ENCODE data around the gene MAMDC2.

Gene MAMDC2

DNA sequence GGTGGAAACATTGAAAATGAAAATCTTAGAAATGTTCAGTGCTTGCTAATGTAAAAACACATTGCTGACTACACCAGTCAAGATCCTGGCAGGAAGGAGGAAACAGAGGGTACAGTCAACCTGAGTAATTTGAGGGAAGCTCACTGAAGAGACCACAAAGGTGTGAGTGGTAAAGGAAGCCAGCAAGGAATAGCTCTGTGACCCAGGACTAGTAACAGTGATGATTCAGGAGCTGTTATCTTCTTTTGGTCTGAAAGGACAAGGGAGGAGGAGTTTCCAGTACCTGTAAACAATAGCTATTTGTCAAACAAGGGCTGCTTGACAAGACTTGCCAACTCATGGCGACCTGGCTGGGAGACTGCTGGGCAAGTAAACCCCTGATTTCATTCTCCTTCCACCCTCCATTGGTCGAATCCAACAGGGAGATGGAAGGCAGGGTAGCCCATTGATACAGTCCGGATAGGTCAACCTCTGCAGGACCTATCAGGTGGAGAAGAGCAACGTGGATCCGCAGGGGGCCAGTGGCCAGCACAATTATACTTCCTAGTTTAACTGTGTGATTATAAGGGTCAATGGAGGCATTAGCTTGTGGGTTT lies 68.1 kb downstream of the MAMDC2 start:
- Histone ChIP-seq H3K9me3 (ENCODE audit: insufficient read depth, low read depth, low read length) (no peaks in the 10 kb centered on the region), H3K9ac (ENCODE audit: low read depth, low read length) (no peak overlapping the region), H3K4me1 (ENCODE audit: insufficient read depth, low read length) (peaks cover 19% of the 10 kb centered on the region; the same call in 1 of the 2 replicates), H3K27ac (ENCODE audit: low read length) (no peak overlapping the region), H3K4me3 (ENCODE audit: low read length) (no peak overlapping the region), H3K27me3 (ENCODE audit: insufficient read depth, low read length) (no peaks in the 10 kb centered on the region), H3K36me3 (ENCODE audit: insufficient read depth, low read depth, low read length) (no peaks in the 10 kb centered on the region; the same call in 1 of the 2 replicates)

DNA sequence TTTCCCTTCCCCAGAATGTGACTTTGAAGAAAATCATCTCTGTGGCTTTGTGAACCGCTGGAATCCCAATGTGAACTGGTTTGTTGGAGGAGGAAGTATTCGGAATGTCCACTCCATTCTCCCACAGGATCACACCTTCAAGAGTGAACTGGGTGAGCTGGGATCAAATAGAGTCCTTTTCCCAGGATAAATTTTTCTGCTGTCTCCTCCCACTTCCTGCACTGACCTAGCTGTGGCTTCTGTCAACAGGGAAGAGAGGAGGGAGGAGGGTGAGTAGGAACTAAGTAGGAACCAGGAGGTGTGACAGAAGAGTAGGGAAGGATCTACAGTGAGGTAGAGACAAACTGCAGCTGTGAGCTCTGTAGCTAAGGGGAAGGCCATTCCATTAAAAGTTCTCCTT lies 69.3 kb downstream of the MAMDC2 start:
- Histone ChIP-seq H3K4me3 (ENCODE audit: low read length) (no peak overlapping the region), H3K9ac (ENCODE audit: low read depth, low read length) (no peak overlapping the region), H3K27ac (ENCODE audit: low read length) (no peak overlapping the region), H3K4me1 (ENCODE audit: insufficient read depth, low read length) (peaks cover 19% of the 10 kb centered on the region; the same call in 1 of the 2 replicates), H3K36me3 (ENCODE audit: insufficient read depth, low read depth, low read length) (no peaks in the 10 kb centered on the region; the same call in 1 of the 2 replicates), H3K27me3 (ENCODE audit: insufficient read depth, low read length) (no peaks in the 10 kb centered on the region), H3K9me3 (ENCODE audit: insufficient read depth, low read depth, low read length) (no peaks in the 10 kb centered on the region)

- Histone ChIP-seq H3K4me3 (ENCODE audit: low read length) (no peak overlapping the region), H3K36me3 (ENCODE audit: insufficient read depth, low read depth, low read length) (no peaks in the 10 kb centered on the region; the same call in 1 of the 2 replicates), H3K9me3 (ENCODE audit: insufficient read depth, low read depth, low read length) (no peaks in the 10 kb centered on the region), H3K27ac (ENCODE audit: low read length) (no peak overlapping the region), H3K9ac (ENCODE audit: low read depth, low read length) (no peak overlapping the region), H3K4me1 (ENCODE audit: insufficient read depth, low read length) (peaks cover 21% of the 10 kb centered on the region; the same call in 1 of the 2 replicates), H3K27me3 (ENCODE audit: insufficient read depth, low read length) (no peaks in the 10 kb centered on the region)
Measured at GRCh38 chr9:70113403-70114022, 69.9 kb downstream of the MAMDC2 start.

DNA sequence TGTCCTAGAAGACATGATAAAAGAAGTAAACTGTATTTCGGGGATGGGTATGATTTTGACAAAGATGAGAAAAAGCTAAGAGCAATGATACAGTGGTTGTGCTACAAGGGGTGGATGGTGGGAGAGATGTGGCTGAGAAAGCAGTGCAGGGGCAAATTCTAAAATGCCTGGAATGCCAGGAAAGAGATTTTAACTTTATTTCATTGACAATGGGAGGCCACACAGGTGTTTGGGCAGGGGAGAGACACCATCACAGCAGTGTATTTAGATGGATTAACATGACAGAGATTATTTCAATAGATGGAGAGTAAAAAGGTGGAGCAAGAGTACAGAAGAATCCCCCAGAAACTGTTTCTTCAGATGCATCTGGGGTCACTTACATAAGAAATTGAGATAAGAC lies 71.2 kb downstream of the MAMDC2 start:
- Histone ChIP-seq H3K4me3 (ENCODE audit: low read length) (peak overlapping the region; percentile 29; the same call in 1 of the 2 replicates), H3K4me1 (ENCODE audit: insufficient read depth, low read length) (peaks cover 22% of the 10 kb centered on the region; the same call in 1 of the 2 replicates), H3K9ac (ENCODE audit: low read depth, low read length) (peak overlapping the region; percentile 1; the same call in 1 of the 2 replicates), H3K36me3 (ENCODE audit: insufficient read depth, low read depth, low read length) (peaks cover 6% of the 10 kb centered on the region; the same call in 1 of the 2 replicates), H3K27ac (ENCODE audit: low read length) (peak overlapping the region; percentile 29), H3K9me3 (ENCODE audit: insufficient read depth, low read depth, low read length) (no peaks in the 10 kb centered on the region), H3K27me3 (ENCODE audit: insufficient read depth, low read length) (no peaks in the 10 kb centered on the region)

GRCh38 chr9:70117835-70118319 lies 74.2 kb downstream of the MAMDC2 start:
- Histone ChIP-seq H3K27me3 (ENCODE audit: insufficient read depth, low read length) (no peaks in the 10 kb centered on the region), H3K9me3 (ENCODE audit: insufficient read depth, low read depth, low read length) (no peaks in the 10 kb centered on the region), H3K27ac (ENCODE audit: low read length) (no peak overlapping the region), H3K4me1 (ENCODE audit: insufficient read depth, low read length) (peaks cover 14% of the 10 kb centered on the region; the same call in 1 of the 2 replicates), H3K9ac (ENCODE audit: low read depth, low read length) (no peak overlapping the region), H3K4me3 (ENCODE audit: low read length) (no peak overlapping the region), H3K36me3 (ENCODE audit: insufficient read depth, low read depth, low read length) (peaks cover 7% of the 10 kb centered on the region; the same call in 1 of the 2 replicates)

DNA sequence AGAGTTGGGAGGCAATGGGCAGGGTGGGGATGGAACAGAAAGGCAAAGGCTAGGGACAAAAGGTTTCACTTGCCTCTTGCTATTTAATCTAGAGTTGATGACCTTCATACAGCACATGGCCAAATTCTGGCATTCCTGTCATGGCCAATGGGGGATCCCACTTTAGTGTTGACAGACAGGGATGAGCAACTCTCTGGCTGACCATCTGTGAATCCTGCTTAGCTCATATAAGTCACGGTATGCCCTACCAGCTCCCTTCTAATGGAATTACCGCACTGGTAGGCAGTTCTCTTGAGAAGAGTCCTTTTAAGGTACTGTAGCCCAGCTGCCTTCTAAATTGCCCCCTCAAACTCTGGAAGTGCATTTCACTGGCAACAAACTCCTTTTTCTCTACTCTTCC lies 76.1 kb downstream of the MAMDC2 start:
- no peak overlapping the region for H3K27ac ChIP-seq (ENCODE audit: low read length)
- H3K4me3 ChIP-seq (ENCODE audit: low read length): no peak overlapping the region
- no peaks in the 10 kb centered on the region for H3K9me3 ChIP-seq (ENCODE audit: insufficient read depth, low read depth, low read length)
- H3K4me1 ChIP-seq (ENCODE audit: insufficient read depth, low read length): peaks cover 12% of the 10 kb centered on the region; the same call in 1 of the 2 replicates
- H3K36me3 ChIP-seq (ENCODE audit: insufficient read depth, low read depth, low read length): peaks cover 7% of the 10 kb centered on the region; the same call in 1 of the 2 replicates
- no peak overlapping the region for H3K9ac ChIP-seq (ENCODE audit: low read depth, low read length)
- H3K27me3 ChIP-seq (ENCODE audit: insufficient read depth, low read length): no peaks in the 10 kb centered on the region

DNA sequence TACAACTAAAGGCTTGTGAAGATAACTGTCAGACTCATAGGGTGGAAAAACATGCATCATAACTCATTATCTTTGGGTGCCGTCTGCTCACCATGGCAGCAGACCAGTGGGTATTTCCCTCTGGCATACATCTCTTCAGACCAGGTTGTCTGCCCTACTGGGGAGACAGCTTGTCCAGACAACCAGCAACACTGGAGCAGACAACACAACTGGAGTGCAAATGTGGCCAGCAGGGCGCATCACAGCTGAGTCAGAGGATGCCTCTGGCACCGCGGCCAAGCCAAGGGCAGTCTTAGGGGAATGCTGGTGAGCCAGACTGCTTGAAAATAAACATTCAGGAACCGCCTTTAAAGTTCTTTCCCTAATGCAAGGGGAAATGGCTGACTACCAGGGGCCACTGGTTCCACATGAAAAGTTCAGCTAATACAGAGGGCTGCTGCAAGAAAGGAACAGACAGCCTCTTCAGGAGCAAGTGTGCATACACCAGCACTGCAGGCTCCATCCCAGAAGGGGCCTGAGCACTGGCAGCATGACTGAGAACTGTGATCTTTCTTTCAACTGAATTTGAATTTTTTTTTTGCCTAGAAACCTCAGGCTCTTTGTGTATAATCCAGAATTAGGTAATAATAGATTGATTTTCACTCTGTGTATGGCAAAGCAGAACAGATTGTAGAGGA lies 77.3 kb downstream of the MAMDC2 start:
- H3K9me3 ChIP-seq (ENCODE audit: insufficient read depth, low read depth, low read length): no peaks in the 10 kb centered on the region
- H3K36me3 ChIP-seq (ENCODE audit: insufficient read depth, low read depth, low read length): peaks cover 7% of the 10 kb centered on the region; the same call in 1 of the 2 replicates
- H3K9ac ChIP-seq (ENCODE audit: low read depth, low read length): no peak overlapping the region
- peaks cover 5% of the 10 kb centered on the region; the same call in 1 of the 2 replicates for H3K4me1 ChIP-seq (ENCODE audit: insufficient read depth, low read length)
- no peaks in the 10 kb centered on the region for H3K27me3 ChIP-seq (ENCODE audit: insufficient read depth, low read length)
- H3K27ac ChIP-seq (ENCODE audit: low read length): no peak overlapping the region
- no peak overlapping the region for H3K4me3 ChIP-seq (ENCODE audit: low read length)

- H3K36me3 ChIP-seq (ENCODE audit: insufficient read depth, low read depth, low read length): peaks cover 12% of the 10 kb centered on the region; the same call in 1 of the 2 replicates
- H3K27me3 ChIP-seq (ENCODE audit: insufficient read depth, low read length): no peaks in the 10 kb centered on the region
- H3K9ac ChIP-seq (ENCODE audit: low read depth, low read length): no peak overlapping the region
- peaks cover 4% of the 10 kb centered on the region; the same call in 1 of the 2 replicates for H3K4me1 ChIP-seq (ENCODE audit: insufficient read depth, low read length)
- no peaks in the 10 kb centered on the region for H3K9me3 ChIP-seq (ENCODE audit: insufficient read depth, low read depth, low read length)
- H3K4me3 ChIP-seq (ENCODE audit: low read length): no peak overlapping the region
- H3K27ac ChIP-seq (ENCODE audit: low read length): no peak overlapping the region
Measured at GRCh38 chr9:70121818-70122436, 78.3 kb downstream of the MAMDC2 start.

GRCh38 chr9:70123695-70124094 lies 80.0 kb downstream of the MAMDC2 start:
- H3K4me1 ChIP-seq (ENCODE audit: insufficient read depth, low read length): no peaks in the 10 kb centered on the region; the same call in 1 of the 2 replicates
- H3K9me3 ChIP-seq (ENCODE audit: insufficient read depth, low read depth, low read length): no peaks in the 10 kb centered on the region
- no peak overlapping the region for H3K9ac ChIP-seq (ENCODE audit: low read depth, low read length)
- no peak overlapping the region for H3K4me3 ChIP-seq (ENCODE audit: low read length)
- peaks cover 18% of the 10 kb centered on the region; the same call in 1 of the 2 replicates for H3K36me3 ChIP-seq (ENCODE audit: insufficient read depth, low read depth, low read length)
- H3K27me3 ChIP-seq (ENCODE audit: insufficient read depth, low read length): no peaks in the 10 kb centered on the region
- H3K27ac ChIP-seq (ENCODE audit: low read length): no peak overlapping the region

GRCh38 chr9:70125621-70126263 lies 82.1 kb downstream of the MAMDC2 start:
- H3K27me3 ChIP-seq (ENCODE audit: insufficient read depth, low read length): no peaks in the 10 kb centered on the region
- H3K4me3 ChIP-seq (ENCODE audit: low read length): no peak overlapping the region
- no peak overlapping the region for H3K9ac ChIP-seq (ENCODE audit: low read depth, low read length)
- H3K4me1 ChIP-seq (ENCODE audit: insufficient read depth, low read length): no peaks in the 10 kb centered on the region
- H3K9me3 ChIP-seq (ENCODE audit: insufficient read depth, low read depth, low read length): no peaks in the 10 kb centered on the region
- peaks cover 12% of the 10 kb centered on the region; the same call in 1 of the 2 replicates for H3K36me3 ChIP-seq (ENCODE audit: insufficient read depth, low read depth, low read length)
- no peak overlapping the region for H3K27ac ChIP-seq (ENCODE audit: low read length)

DNA sequence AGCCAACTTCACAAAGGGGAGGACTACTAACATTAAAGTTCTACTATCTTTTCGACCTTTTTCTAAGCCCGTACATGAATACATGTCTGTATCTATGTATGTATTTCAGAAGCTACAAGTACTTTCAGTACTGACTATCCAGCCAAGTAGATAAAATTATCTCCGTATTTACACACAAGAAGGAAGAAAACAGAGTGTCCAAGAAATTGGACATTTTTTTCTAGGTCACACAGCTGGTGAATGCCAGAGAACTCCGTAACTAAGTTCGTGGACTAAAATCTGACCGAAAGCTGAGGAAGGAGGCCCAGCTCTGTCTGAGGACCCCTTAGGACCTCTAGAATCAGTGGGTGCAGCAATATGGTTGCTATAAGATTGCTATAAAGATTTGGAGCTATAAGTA lies 83.4 kb downstream of the MAMDC2 start:
- H3K27ac ChIP-seq (ENCODE audit: low read length): no peak overlapping the region
- H3K9me3 ChIP-seq (ENCODE audit: insufficient read depth, low read depth, low read length): no peaks in the 10 kb centered on the region
- no peak overlapping the region for H3K9ac ChIP-seq (ENCODE audit: low read depth, low read length)
- H3K4me1 ChIP-seq (ENCODE audit: insufficient read depth, low read length): no peaks in the 10 kb centered on the region
- no peak overlapping the region for H3K4me3 ChIP-seq (ENCODE audit: low read length)
- peaks cover 12% of the 10 kb centered on the region; the same call in 1 of the 2 replicates for H3K36me3 ChIP-seq (ENCODE audit: insufficient read depth, low read depth, low read length)
- no peaks in the 10 kb centered on the region for H3K27me3 ChIP-seq (ENCODE audit: insufficient read depth, low read length)
